ENCODE data around the gene TBC1D2B.

TBC1D2B gene

GRCh38 chr15:78077053-78077870 is at the start of gene TBC1D2B:
TBC1D2B (minus strand) TSS chr15:78077711; CDS start chr15:78077652, 59 bp downstream.
- DNase-seq (ENCODE audit: low spot score) = peak; percentile 63

DNA sequence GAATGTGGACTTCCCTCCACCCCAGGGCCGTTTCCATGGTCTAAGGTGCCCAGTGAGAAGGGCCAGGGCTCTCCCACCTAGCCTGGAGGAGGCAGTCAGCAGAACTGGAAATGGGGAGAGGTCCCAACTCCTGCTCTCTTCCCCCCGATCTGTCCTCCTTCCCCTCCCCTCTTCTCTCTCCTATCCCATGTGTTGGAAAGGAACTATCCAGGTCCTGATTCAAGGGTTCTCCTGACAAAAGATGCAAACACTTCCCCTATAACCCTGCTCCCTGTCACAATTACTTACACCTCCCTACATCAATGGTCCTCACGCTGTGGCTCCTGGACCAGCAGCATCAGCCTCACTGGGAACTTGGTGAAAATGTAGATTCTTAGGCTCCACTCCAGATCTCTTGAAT is 47.8 kb upstream of the TBC1D2B start:
- no peak for DNase-seq (ENCODE audit: low spot score)

DNA sequence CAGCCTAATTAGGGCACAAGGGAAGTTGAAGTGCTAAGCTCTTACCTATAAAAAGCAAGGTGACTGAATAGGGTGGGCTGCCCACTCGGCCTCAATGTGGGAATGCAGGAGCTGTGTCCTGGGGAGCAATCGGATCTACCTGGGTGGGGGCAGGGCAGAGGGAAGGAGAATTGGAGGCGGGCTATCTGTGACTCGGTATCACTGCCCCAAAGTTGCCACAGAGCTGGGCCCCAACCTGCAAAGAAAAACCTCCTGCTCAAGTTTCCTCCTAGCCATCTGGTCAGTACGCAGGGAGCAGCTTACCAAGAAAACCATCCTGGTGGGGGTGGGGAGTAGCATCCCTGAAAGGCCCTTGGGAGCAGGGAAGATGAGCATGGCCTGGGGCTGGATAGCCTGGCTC is 43.0 kb upstream of the TBC1D2B start:
- DNase-seq (ENCODE audit: low spot score) = no peak

GRCh38 chr15:78112551-78112950 is 35.0 kb upstream of the TBC1D2B start:
- no peak for DNase-seq (ENCODE audit: low spot score)

DNA sequence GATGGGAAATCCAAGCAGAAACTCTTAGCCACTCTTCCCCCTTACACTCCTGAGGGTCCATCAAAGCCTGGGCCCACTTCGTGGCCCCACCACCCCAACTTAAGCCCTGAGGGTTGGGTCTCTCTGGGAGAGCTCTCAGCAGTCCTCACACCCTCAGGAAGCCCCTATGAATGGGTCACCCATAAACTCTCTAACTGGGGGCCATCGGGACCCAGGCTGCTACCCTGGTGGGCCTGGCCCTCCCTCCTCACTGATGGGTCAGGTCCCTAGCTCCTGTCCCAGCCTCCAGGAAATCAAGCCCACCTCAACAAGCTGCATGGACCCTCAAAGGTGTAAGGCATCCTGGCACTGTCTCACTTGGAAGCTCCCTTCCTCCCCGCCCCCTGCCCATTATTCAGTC is 34.3 kb upstream of the TBC1D2B start:
- DNase-seq (ENCODE audit: low spot score) = no peak

GRCh38 chr15:78110916-78111475 is 33.5 kb upstream of the TBC1D2B start:
- DNase-seq (ENCODE audit: low spot score) = no peak

GRCh38 chr15:78110096-78110495 is 32.6 kb upstream of the TBC1D2B start:
- DNase-seq (ENCODE audit: low spot score) = no peak

DNA sequence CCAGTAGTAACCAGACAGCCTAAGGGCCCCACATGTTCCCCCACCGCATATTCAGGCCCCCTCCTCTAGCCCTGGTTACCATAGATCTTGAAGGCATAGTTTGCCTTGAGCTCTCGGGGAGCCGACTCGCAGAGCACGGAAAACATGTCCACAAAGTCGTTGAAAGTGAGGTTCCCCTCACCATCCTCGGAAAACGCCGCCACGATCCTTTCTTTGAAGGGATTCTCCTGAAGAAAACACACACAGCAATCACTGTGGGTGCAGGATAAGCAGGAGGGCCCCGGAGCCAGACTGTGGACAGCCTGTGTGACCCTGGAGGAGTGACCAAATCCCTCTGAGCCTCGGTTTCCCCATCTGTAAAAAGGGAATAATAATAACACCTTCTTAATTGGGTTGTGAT is 31.6 kb upstream of the TBC1D2B start:
- DNase-seq (ENCODE audit: low spot score) = no peak

- peak; percentile 88 for DNase-seq (ENCODE audit: low spot score)
Observed at GRCh38 chr15:78108300-78109084, 31.0 kb upstream of the TBC1D2B start.

DNA sequence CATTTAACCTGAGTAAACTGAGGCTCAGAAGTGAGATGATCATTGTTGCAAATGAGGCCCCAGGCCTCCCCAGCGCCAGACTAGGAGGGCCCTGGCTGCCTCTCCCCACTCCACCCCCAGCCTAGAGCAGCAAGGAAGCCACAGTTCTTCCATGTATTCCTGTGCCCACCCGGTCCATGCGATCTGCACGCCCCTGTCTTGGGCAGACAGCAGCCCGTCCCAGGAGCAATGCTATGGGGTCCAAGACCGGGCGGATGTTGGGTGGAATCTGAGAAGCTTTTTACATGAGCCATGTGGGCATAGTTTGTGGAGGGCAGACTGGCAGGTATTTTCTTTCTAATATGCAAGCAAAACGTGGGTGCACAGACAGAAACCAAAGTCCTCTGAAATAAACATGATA is 30.0 kb upstream of the TBC1D2B start:
- no peak for DNase-seq (ENCODE audit: low spot score)

GRCh38 chr15:78105476-78106241 is 28.1 kb upstream of the TBC1D2B start:
- no peak for DNase-seq (ENCODE audit: low spot score)

- DNase-seq (ENCODE audit: low spot score) = no peak
Observed at GRCh38 chr15:78104566-78105475, 27.3 kb upstream of the TBC1D2B start.

- no peak for DNase-seq (ENCODE audit: low spot score)
Observed at GRCh38 chr15:78104119-78104479, 26.6 kb upstream of the TBC1D2B start.

- peak; percentile 71 for DNase-seq (ENCODE audit: low spot score)
Observed at GRCh38 chr15:78103406-78104118, 26.1 kb upstream of the TBC1D2B start.

GRCh38 chr15:78102741-78103140 is 25.2 kb upstream of the TBC1D2B start:
- DNase-seq (ENCODE audit: low spot score) = no peak

DNA sequence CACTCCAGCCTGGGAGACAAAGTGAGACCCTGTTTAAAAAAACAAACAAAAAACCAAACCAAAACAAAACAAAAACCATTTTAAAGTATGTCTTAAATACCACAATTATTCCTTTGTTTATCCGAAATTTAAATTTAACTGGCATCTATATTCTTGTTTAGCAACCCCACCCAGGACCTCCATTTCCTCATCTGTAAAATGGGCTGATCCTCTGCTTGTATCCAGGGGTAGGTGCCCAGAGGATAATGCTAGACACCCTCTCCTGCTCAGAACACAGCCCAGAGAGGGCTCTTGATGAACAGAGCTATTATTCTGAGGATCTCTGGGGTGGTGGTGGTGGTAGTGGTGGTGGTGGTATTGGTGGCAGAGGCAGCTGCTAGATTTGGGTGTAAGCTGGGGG is 24.7 kb upstream of the TBC1D2B start:
- no peak for DNase-seq (ENCODE audit: low spot score)

DNA sequence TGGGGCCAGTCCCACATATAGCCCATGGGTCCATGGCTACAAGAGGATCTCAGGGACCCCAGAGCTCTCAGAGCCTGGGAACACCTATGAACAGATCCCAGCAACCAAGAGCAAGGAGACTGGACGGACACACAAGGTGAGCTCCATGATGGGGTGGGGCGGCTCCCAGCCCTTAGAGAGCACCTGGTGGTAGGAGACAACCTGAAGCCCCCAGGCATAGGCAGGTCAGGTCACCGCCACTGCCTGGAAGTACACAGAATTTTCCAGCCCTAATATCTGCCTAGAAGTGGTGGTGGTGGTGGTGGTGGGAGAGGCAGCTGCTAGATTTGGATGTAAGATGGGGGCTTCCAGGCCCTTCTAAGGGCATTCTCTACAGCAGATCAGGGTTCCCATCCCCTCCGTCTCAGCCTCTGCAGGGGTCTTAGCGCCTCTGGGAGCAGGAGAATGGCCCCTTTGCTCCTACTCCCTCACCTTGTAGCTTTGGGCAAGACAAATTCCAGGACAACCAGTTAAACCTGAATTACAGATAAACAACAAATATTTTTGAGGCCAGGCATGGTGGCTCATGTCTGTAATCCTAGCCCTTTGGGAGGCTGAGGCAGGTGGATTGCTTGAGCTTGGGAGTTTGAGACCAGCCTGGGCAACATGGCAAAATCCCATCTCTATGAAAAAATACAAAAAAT is 24.1 kb upstream of the TBC1D2B start:
- no peak for DNase-seq (ENCODE audit: low spot score)

GRCh38 chr15:78100886-78101285 is 23.4 kb upstream of the TBC1D2B start:
- DNase-seq (ENCODE audit: low spot score) = no peak

GRCh38 chr15:78098131-78098755 is 20.7 kb upstream of the TBC1D2B start:
- no peak for DNase-seq (ENCODE audit: low spot score)

- no peak for DNase-seq (ENCODE audit: low spot score)
Observed at GRCh38 chr15:78097667-78098066, 20.2 kb upstream of the TBC1D2B start.
